HepG2 (cell line): ENCODE measurements around the gene AFF1. TPM values are rescaled to one million over a fixed set of nuclear protein-coding genes. Genes with fewer than 3 reads are reported as not detected.

Experiments used
- HES4 ChIP-seq: sonication (generic); formaldehyde crosslinking; IDR thresholded peaks from 2 replicates; pipeline ENCODE4 v1.9.0; 2021; ENCODE audit warnings: mild to moderate bottlenecking, missing genetic modification reagents, borderline replicate concordance
- MEIS1 ChIP-seq: sonication (generic); formaldehyde crosslinking; IDR thresholded peaks from 2 replicates; pipeline ENCODE4 v1.9.0; 2021; ENCODE audit warnings: mild to moderate bottlenecking, missing genetic modification reagents, moderate library complexity, borderline replicate concordance
- MZF1 ChIP-seq: sonication (generic); formaldehyde crosslinking; IDR thresholded peaks from 2 replicates; pipeline ENCODE4 v1.8.1; 2023; ENCODE audit warnings: mild to moderate bottlenecking, missing genetic modification reagents, borderline replicate concordance
- NFKB2 ChIP-seq: sonication (generic); formaldehyde crosslinking; IDR thresholded peaks from 2 replicates; pipeline ENCODE4 v1.4.0; 2020; ENCODE audit warnings: missing genetic modification reagents, borderline replicate concordance
- PRMT3 ChIP-seq: sonication (generic); formaldehyde crosslinking; IDR thresholded peaks from 2 replicates; pipeline ENCODE4 v1.8.1; 2022; ENCODE audit warnings: low read depth, mild to moderate bottlenecking, moderate library complexity, missing genetic modification reagents, borderline replicate concordance
- PTBP1 ChIP-seq: fragments of 200-400 bp; formaldehyde crosslinking; IDR thresholded peaks from 2 replicates; pipeline ENCODE4 v1.6.1; 2018; ENCODE audit warnings: low read length, low read depth; ENCODE audit not compliant: poor library complexity, severe bottlenecking
- RFX3 ChIP-seq: IDR thresholded peaks from 2 replicates; pipeline ENCODE4 v1.6.1; 2016; ENCODE audit warnings: missing biosample characterization, missing genetic modification reagents
- ZKSCAN5 ChIP-seq: sonication (generic); formaldehyde crosslinking; IDR thresholded peaks from 2 replicates; pipeline ENCODE4 v1.5.1; 2020; ENCODE audit warnings: mild to moderate bottlenecking, missing genetic modification reagents
- ZNF10 ChIP-seq: sonication (generic); formaldehyde crosslinking; IDR thresholded peaks from 2 replicates; pipeline ENCODE4 v1.4.0; 2020; ENCODE audit warnings: mild to moderate bottlenecking, low read depth, missing genetic modification reagents, borderline replicate concordance
- ZNF331 ChIP-seq: sonication (generic); formaldehyde crosslinking; IDR thresholded peaks from 2 replicates; pipeline ENCODE4 v1.4.0; 2020; ENCODE audit warnings: missing genetic modification reagents
- ZNF431 ChIP-seq: sonication (generic); formaldehyde crosslinking; IDR thresholded peaks from 2 replicates; pipeline ENCODE4 v1.9.0; 2022; ENCODE audit warnings: missing genetic modification reagents, low read depth, mild to moderate bottlenecking, borderline replicate concordance
- ZNF660 ChIP-seq: sonication (generic); formaldehyde crosslinking; IDR thresholded peaks from 2 replicates; pipeline ENCODE4 v1.5.1; 2020; ENCODE audit warnings: mild to moderate bottlenecking, low read depth, missing genetic modification reagents, borderline replicate concordance
- ZNF747 ChIP-seq: sonication (generic); formaldehyde crosslinking; IDR thresholded peaks from 2 replicates; pipeline ENCODE4 v1.8.1; 2023; ENCODE audit warnings: missing genetic modification reagents, mild to moderate bottlenecking, borderline replicate concordance
- ZNF792 ChIP-seq: IDR thresholded peaks from 2 replicates; pipeline ENCODE4 v1.6.1; 2016
- polyA plus RNA-seq, 8 experiments: library from polyadenylated mRNA; depleted of rRNA in 3 of 8; stranded (reverse) in 7 of 8; unstranded in 1 of 8; fragments of >200 nt; fragmentation: Illumina TruSeq in 4 of 8; extraction: Trizol in 4 of 8; gene quantifications; 2 replicates each; pipeline versions ENCODE4 v1.2.1 to v1.2.3, GENCODE V29; 2011 to 2016; ENCODE audit warnings: low read depth in 4 of 8, missing spikeins in 1 of 8, mixed read lengths in 1 of 8; ENCODE audit not compliant: insufficient read depth in 1 of 8
- total RNA-seq, 5 experiments: library from RNA; depleted of rRNA; stranded (reverse); fragments of >200 nt; fragmentation: Illumina TruSeq; extraction: Trizol; gene quantifications; 2 replicates each; pipeline ENCODE4 v1.2.3, GENCODE V29; 2016; ENCODE audit warnings: low read depth in 1 of 5
- TF ChIP-seq, protein P1 (sequence below): IDR thresholded peaks from 2 replicates; pipeline ENCODE4 v1.6.1; 2016; ENCODE audit warnings: low read depth, missing genetic modification reagents, missing compliant biosample characterization
- TF ChIP-seq, protein P2 (sequence below): sonication (generic); formaldehyde crosslinking; conservative IDR thresholded peaks from 2 replicates; pipeline ENCODE4 v1.4.0; 2020; ENCODE audit warnings: mild to moderate bottlenecking, missing genetic modification reagents, moderate library complexity

AFF1 gene
- total and polyA plus RNA-seq, 2 of the 13 experiments (the other 11 are each of a cell fraction or from before 2014, with no cell fraction given): 15.5 to 15.9 TPM

DNA sequence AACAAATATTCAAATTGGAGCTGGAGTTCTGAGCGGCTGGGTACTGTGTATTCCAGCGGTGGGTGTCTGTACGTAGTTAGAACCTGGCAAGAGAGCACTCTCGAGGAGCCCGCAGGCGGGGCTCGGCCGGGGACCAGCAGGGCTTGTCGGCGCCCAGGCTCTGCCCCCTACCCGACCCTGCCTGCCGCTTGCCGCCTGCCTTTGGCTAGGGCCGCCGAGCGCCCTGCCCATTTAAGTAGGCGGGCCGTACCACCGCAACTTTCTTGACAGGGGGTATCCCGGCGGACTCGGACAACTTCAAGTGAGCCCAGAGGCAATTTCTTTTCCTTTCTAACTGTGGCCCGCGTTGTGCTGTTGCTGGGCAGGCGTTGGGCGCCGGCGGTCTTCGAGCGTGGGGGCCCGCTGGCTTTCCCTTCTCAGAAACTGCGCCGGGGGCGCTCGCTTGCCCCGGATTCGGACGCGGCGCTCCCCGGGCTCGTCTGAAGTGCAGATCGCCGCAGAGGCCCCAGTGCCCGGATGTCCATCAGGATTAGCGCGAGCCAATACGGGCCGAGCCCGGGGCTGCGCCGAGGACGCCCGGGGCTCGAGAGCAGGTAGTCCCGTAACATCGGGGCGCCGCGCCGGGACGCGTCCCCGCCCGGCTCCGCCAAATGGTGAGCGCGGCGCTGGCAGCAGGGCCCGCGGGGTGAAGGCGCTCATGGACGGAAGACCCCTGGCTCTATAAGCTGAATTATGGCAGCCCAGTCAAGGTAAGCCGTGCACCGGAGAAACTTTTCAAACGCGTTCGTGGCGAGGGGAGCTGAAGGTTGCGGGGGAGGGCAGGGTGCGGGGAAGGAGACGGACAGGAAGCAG, 72.1 kb downstream of the AFF1 start (continued):
- TF ChIP-seq, protein P1, sequence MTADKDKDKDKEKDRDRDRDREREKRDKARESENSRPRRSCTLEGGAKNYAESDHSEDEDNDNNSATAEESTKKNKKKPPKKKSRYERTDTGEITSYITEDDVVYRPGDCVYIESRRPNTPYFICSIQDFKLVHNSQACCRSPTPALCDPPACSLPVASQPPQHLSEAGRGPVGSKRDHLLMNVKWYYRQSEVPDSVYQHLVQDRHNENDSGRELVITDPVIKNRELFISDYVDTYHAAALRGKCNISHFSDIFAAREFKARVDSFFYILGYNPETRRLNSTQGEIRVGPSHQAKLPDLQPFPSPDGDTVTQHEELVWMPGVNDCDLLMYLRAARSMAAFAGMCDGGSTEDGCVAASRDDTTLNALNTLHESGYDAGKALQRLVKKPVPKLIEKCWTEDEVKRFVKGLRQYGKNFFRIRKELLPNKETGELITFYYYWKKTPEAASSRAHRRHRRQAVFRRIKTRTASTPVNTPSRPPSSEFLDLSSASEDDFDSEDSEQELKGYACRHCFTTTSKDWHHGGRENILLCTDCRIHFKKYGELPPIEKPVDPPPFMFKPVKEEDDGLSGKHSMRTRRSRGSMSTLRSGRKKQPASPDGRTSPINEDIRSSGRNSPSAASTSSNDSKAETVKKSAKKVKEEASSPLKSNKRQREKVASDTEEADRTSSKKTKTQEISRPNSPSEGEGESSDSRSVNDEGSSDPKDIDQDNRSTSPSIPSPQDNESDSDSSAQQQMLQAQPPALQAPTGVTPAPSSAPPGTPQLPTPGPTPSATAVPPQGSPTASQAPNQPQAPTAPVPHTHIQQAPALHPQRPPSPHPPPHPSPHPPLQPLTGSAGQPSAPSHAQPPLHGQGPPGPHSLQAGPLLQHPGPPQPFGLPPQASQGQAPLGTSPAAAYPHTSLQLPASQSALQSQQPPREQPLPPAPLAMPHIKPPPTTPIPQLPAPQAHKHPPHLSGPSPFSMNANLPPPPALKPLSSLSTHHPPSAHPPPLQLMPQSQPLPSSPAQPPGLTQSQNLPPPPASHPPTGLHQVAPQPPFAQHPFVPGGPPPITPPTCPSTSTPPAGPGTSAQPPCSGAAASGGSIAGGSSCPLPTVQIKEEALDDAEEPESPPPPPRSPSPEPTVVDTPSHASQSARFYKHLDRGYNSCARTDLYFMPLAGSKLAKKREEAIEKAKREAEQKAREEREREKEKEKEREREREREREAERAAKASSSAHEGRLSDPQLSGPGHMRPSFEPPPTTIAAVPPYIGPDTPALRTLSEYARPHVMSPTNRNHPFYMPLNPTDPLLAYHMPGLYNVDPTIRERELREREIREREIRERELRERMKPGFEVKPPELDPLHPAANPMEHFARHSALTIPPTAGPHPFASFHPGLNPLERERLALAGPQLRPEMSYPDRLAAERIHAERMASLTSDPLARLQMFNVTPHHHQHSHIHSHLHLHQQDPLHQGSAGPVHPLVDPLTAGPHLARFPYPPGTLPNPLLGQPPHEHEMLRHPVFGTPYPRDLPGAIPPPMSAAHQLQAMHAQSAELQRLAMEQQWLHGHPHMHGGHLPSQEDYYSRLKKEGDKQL (CRISPR knock-in tag): no peak; the same call in 1 of the 2 replicates
- TF ChIP-seq ZKSCAN5 (CRISPR knock-in tag): no peak
- TF ChIP-seq HES4 (CRISPR knock-in tag): peak; percentile 8; the same call in 1 of the 2 replicates
- peak; percentile 51; the same call in 1 of the 2 replicates for TF ChIP-seq ZNF747 (CRISPR knock-in tag)
- TF ChIP-seq MEIS1 (CRISPR knock-in tag): peak; percentile 88
- TF ChIP-seq MZF1 (CRISPR knock-in tag): no peak
- no peak for TF ChIP-seq RFX3
- TF ChIP-seq ZNF660 (CRISPR knock-in tag): no peak
- TF ChIP-seq PTBP1: peak; percentile 88
- TF ChIP-seq ZNF331: peak; percentile 53; the same call in 1 of the 2 replicates
- TF ChIP-seq PRMT3 (CRISPR knock-in tag): peak; percentile 58; the same call in 1 of the 2 replicates
- no peak for TF ChIP-seq NFKB2
- TF ChIP-seq ZNF10 (CRISPR knock-in tag): no peak
- TF ChIP-seq ZNF792 (CRISPR knock-in tag): peak; percentile 57
- TF ChIP-seq, protein P2, sequence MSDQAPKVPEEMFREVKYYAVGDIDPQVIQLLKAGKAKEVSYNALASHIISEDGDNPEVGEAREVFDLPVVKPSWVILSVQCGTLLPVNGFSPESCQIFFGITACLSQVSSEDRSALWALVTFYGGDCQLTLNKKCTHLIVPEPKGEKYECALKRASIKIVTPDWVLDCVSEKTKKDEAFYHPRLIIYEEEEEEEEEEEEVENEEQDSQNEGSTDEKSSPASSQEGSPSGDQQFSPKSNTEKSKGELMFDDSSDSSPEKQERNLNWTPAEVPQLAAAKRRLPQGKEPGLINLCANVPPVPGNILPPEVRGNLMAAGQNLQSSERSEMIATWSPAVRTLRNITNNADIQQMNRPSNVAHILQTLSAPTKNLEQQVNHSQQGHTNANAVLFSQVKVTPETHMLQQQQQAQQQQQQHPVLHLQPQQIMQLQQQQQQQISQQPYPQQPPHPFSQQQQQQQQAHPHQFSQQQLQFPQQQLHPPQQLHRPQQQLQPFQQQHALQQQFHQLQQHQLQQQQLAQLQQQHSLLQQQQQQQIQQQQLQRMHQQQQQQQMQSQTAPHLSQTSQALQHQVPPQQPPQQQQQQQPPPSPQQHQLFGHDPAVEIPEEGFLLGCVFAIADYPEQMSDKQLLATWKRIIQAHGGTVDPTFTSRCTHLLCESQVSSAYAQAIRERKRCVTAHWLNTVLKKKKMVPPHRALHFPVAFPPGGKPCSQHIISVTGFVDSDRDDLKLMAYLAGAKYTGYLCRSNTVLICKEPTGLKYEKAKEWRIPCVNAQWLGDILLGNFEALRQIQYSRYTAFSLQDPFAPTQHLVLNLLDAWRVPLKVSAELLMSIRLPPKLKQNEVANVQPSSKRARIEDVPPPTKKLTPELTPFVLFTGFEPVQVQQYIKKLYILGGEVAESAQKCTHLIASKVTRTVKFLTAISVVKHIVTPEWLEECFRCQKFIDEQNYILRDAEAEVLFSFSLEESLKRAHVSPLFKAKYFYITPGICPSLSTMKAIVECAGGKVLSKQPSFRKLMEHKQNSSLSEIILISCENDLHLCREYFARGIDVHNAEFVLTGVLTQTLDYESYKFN (CRISPR knock-in tag): peak; percentile 44
- peak; percentile 23; the same call in 1 of the 2 replicates for TF ChIP-seq ZNF431 (CRISPR knock-in tag)
